Hematopoietic multipotent progenitor cell treated with erythropoietin and hydrocortisone succinate and interleukin-3 and kit ligand, for 4 days (in vitro differentiated cells): ENCODE results near the gene BUD23.
A peak's percentile ranks its signal among the peaks of the same experiment; 100 is the strongest.
"Not testable (repeated sequence)": the region's sequence is repeated elsewhere in the genome, so short reads cannot be mapped to it uniquely, and the experiment has no call there.

ENCODE experiments used
- DNase-seq: peaks from one replicate; pipeline ENCODE4 v3.0.0-alpha.2; 2015

The BUD23 gene

DNA sequence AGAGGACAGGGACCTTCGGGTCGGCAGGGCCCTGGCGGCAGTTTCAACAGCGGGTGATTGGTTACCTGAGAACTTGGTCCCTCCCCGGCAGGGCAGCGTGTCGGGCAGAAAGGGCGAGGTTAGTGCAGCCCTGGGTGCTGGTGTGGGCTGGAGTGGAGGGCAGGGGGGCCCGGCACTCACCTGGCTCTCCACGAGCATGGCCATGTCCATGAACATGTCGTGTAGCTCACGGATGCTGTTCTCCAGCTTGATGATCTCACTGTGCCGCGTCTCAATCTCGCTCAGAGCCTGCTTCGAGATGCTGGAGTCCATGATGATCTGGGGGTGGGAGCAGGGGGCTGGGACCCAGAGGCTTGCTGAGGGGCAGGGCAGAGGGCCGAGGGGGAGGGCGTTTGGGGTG is 19.3 kb downstream of the BUD23 start:
- DNase-seq: no peak

DNA sequence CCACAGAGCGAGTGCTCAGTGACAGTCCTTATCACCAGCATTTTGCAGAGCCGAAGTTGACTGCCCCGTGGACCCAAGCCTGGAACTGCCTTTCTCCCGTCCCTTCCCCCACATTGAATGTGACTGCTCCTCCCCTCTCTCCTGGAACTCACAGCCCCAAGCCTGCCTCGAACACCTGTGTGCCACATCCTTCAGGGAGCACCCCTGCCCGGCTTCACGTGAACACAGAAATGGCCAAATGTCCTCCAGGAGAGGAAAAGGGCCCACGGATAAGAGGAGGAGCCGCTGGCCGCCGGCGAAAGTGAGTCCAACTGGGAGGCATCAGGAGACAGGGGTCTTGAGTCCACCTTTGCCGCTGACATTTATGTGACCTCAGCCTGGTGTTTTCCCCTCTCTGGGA is 19.8 kb downstream of the BUD23 start:
- DNase-seq: no peak

DNA sequence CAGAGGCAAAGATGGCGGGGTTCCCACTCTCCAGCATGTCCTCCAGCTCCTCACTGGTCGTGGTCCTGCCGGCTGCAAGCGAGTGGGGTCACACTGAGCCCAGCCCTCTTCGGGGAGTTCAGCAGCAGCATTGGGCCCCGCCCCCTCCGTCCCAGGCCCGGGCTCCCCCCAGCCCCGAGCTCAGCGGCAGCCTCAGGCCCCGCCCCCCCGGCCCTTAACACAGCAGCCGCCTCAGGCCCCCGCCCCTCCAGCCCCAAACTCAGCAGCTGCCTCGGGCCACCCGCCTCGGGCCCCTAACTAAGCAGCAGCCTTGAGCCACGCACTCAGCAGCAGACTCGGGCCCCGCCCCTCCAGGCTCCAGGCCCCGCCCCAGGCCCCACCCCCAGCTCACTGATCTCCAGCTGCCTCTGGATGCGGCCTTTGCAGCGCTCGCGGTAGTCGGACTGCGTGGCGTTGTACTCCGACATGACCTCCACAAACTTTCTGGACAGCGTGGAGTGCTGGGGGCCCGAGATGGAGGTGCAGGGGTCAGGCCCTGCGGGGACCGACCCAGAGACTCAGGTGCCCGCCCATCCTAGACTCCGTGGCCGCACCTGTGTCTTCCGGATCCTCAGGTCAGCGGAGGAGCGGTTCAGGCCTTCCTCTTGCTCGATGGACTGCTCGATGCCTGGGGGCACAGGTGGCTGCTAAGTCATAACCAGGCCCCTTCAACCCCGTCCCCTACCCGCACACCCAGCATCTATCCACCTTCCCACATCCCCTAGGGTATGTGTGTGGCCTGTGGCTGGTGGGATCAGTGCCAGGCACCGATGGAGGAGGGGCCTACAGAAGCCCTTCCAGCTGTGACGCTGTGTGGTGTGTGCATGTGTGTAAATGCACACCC is 20.6 kb downstream of the BUD23 start:
- peak; percentile 87 for DNase-seq

DNA sequence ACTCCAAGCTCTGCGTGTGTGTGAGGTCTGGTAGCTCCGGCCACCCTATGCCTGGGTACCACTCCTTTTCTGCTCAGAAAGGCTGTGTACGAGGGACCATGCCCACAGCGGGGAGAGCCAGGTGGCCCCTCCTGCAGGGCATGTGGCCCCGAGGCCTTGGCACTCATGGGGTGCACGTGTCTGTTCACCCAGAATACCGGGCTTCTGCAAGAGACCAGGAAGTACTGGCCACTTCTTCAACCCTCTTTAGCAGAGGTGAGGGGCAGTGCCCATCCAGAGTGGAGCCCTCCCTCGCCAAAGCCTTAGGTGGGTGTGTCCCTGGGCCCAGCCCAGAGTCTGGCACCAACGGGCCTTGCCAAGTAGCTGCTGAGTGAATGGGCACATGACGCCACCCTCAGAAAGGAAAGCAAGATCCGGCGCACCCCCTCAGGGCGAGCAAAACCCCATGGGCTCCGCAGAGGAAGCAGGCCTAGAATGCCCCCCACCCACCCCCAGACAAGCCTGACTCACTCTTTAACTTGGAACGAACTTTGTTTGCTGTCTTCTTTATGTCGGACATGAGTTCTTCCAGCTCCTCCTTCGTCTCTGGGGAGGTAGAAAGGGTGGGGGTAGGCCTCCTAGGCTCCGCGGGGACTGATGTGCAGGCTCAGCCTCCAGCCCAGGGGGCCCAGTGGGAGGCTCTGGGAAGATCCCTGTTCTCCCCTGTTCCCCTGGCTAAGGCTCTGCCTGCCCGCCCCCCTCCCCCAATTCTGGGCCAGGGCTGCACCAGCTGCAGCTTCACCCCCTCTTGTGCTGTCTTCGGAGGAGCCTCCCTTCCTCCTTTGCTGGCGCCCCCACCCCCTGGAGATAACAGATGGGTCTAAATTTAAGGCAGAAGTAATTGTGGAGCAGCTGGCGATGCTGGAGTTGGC is 21.5 kb downstream of the BUD23 start:
- DNase-seq: no peak

DNA sequence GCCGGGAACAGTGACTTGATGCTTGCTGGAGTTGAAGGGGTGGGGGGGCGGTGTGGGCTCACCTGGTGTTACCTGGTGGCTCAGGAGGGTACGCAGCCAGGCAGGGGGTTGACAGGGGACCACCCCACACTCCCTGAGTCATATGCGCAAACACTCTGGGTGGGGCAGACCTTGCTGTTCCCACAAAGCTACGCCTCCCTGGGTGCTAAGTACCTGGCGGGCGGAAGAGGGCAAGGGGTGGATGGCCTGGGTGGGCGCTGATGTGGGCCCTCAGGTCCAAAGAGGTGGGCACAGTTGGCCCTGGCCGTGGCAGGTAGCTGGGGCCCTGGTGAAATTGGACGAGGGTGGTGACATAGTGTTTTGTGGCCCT is 22.1 kb downstream of the BUD23 start:
- no peak for DNase-seq

DNA sequence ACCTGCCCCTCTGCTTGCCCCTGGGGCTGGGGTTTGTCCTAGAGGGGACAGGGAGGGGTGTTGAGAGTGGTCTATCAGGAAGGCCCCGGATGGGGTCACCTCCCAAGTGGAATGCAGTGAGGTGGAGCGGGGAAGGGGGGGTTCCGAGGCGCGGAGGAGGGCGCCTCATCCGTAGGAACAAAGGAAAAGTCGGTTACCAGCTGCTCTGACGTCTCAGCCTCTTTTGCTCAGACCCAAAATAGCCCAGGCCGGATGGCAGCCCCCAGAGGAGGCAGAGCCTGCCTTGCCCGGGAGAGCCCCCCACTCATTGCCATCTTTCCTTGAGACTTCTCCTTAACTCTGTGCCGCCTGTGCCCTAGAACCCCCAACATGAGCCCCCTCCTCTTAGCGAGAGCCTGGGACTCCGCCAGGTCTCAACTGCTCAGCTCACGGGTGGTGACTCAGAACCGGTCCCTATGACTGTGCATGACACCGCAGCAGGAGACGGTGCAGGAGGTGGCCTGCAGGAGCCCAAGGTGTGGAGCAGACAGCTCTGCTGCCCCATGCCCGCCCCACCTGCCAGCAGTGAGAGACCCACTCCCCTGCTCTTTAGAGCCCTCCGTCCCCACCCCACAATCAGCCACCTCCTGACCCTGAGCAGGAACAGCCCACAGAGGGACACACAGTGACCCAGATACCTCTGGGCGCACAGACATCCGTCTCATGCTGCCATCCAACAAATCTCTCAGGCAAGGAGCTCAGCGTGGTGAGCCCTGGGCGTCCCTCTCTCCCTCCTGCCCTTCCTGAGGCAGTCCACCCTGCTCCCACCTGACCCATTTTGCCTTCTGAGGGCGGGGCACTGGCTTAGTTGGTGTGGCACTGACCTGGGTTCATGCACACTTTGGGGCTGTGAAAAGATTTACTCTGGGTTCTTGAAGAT is 23.0 kb downstream of the BUD23 start:
- DNase-seq: no peak

DNA sequence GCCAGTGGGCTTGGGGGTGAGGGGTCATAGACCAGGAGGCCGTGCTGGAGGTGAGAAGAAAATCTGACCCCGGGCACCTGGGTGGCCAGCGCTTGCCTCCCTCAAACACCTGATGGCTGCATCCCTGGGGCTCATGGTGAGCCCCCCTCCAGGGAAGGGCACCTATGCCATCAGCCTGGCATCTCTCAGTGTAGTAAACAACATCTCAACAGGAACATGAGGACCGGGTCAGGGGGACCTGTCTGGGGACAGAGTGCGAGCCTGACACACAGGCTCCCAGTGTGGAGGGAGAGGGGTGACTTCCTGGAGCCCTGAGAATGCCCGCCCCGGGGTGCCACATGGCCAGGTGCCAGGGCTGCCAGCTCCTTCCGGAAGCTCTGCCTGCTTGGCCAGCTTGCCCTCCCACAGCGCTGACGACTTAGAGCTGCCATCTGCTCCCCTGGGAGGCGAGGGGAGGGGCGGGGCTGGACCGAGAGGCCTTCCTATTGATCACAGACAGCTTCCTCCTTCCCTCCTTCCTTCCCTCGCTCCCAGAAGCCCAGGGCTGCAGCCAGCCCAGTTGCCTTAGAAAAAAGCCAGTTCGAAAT is 23.7 kb downstream of the BUD23 start:
- DNase-seq: peak; percentile 47

DNA sequence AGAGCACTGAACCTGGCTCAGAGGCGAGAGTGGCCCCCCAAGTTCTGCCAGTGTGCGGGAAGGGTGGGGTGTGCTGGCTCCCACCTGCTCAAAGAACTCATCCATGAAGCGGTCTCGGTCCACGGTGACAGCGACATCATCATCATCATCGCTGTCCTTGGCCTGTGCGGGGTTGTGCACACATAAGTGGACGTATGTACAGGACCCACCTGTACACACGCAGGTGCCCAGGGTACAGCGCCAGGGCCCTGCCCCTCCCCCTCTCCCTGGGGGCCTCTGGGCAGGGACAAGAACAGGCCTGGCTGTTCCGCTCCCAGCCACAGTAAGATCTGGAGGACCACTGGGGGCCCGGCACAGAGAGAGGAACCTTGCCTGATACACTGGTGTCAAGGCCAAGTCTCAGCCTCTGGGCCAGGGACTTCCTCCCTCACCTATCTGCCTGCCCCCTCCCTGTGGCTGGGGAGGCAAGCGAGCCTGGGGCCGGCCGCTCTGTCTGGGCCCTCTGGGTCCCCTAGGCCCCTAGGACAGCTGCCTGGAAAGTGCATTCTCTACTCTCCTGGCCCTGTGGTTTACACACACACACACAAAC is 25.7 kb downstream of the BUD23 start:
- DNase-seq: no peak

DNA sequence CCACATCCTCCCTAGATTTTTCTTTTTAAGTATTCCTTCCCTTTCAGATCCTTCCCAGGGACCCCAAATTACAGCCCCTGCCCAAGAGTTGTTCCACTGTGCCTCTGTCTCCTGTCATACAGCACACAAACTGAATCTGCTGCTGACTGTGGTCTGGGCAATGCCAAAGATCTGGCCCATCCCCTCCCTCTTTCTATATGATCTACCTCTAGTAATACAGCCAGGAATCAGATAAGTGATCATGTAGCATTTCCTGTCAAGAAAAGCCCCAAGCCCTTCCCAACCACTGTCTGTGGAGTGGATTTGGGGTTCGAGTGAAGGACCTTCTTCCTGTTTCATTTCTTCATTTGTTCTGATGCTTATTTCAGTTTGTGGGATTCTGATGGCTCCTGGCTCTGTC is 29.4 kb downstream of the BUD23 start:
- DNase-seq: no peak

DNA sequence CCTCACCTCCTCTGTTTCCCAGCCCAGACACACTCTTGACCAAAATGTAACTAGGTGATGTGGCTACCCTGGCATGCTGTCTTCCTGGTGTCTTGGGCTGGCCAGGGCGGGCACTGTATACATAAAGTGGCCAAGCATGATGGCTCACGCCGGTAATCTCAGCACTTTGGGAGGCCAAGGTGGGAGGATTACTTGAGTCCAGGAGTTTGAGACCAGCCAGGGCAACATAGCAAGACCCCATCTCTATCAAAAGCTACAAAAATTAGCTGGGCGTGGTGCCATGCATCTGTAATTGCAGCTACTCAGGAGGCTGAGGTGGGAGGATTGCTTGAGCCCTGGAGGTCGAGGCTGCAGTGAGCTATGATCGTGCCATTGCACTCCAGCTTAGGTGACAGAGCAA is 29.9 kb downstream of the BUD23 start:
- not testable (repeated sequence) for DNase-seq

DNA sequence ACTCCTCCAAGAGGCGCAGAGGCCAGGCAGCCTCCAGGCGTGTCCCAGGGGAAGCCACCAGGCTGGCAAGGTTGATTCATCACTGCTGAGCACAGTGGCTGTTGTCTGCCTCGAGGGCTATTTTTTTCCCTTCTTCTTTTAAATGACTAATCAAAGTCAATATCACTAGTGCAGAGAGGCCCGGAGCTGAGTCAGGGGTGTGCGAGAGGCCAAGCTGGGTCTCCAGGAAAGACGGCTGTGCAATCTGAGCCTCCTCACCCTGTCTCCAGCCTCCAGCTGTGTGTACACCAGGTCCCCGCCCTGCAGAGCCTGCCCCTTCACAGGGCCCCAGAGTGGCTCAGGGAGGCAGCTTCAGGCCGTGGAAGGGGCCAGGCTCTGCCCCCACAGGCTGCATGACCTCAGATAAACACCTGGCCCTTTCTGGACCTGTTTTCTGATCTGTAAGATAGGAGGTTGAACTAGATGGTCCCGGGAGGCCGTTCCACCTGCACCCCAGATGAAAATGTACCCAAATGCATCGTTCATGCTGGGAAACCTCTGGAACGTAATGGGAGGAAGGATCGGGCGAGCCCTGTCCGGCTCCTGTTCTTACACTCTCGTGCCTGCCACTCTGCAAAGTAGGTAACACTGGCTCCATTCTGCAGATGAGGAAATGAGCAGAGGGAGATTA is 32.4 kb downstream of the BUD23 start:
- peak; percentile 77 for DNase-seq

DNA sequence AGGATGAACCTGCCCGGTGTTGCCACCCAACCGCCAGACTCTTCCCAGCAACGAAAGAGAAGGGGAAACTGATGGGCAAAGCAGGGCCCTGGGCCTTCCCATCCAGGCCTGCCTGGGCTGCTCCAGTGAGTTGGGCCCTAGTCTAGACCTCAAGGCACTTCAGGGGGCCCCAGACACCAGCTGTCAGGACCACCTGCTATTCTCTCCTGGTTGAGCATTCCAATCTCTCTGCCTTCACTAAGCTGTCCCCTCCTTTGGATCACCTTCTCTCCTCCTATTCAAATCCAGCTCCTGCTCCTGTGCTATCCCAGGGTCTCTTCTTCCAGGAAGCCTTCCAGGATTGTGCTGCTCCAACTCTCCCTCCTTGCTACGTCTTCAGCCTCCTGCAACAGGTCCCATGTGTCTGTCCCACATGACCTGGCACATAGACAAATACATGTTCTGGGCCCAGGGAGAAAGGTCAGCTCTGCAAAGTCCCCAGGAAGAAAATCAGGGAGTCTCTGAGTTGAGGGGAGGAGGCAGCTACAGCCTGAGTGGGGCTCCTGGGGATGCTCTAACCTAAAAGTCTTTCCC is 33.0 kb downstream of the BUD23 start:
- DNase-seq: no peak

DNA sequence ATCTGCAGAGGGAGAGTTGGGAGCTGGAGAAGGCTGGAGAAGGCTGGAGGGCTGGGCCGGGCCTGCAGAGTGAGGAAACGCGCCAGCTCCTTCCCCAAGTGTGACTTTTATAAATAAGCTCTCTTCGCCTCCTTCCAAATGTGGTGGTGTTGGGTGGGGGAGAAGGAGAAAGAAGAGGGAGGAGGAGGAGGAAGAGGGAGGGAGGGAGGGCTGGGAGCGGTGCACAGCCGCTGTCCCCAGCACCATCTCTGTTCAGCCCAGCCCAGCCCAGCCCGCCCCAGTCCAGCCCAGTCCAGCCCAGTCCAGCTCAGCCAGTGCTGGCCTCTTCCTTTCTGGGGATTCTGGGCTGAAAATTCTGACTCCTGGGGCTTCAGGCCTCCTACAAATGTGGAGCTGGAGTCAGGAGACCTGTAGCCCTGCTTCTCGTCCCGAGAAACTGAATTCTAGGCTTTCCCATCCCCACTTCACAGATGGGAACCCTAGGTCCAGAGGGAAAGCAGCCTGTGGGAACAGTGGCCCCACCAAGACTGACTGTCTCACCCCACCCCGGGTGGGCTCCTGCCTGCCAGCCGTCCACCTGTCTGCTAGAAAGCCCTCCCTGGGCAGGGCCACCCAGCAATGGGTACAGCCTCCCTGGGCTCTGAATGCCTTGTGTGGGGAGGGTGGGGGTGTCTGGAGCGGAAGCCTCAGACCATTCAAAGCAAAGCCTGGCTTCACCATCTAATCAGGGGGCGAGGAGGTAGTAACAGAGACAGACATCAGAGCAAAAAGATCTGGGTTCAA is 33.8 kb downstream of the BUD23 start:
- no peak for DNase-seq

DNA sequence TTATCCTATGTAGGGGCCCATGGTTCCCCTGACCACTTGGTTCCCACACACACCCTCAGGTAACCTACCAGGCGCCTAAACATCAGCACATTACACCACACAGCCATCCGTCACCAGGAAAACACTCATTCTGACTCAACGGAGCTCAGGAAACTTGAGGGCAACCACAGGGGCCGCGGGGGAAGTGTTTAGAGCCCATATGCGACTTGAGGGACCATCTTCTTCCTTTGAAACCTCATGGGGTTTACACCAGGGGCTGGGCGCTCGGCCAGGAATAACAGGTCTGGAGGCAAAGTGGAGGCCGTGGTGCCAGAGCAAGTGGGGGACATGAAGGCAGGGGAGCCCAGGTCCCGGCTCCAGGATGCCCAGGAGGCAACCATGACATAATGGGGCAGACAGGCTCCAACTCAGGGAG is 34.6 kb downstream of the BUD23 start:
- DNase-seq: peak; percentile 91

DNA sequence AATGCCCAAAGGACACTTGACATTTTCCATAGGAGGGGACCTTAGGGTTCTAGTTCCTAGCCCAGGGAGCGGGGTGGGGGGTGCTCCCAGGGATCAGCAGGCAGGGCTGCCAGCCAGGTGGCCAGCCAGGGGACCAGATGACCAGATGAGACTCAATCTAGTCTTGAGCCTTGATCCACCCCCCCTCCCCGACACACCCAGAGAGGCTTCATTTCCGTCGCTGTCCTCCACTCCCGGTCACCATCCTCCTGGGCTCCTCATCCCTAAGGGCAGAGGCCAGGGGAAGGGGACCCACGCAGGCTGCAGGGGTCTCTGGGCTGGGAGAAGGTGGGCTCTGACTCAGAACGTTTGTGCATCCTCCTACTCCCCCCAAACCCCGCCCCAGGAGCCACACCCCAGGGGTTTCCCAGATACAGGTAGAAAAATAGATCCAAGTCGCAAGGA is 35.1 kb downstream of the BUD23 start:
- no peak for DNase-seq

DNA sequence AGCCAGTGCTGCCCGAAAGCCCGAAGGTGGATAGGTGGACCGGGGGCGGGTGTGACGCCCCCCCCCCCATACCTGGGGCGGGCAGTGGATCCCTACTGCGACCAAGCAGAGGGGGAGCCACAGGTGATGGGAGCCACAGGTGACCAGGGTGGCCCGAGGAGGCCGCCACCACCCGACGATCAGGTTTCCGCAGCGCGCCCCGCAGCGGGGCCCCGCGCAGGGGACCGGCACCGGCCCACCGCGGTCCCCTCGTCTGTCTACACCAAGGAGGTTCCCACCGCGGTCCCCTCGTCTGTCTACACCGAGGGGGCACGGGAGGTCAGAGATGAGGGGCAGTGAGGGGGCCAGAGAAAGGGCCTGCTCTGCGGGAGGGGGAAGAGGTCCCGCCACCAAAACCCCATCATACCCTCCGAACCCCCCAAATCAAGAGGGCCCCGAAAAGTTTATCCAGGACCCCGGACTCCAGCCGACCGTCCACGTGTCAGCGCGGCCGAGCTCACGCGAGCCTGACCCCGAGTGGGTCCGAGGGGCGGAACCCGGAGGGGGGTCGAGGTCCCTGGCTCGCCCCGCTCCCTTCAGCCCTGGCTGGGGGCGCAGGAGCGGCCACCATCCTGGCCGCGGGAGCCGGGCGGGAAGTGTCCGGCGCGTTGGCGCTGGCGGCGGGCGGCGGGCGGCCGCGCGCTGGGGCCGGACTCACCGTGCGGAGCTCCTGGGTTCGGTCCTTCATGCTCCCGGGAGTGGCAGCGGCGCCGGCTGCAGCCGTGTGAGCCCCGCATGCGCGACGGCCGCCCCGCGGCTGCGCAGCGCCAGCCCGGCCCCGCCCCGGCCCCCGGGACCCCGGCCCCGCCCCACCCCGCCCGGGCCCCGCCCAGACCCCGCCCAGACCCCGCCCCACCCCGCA is 35.8 kb downstream of the BUD23 start, which contains the start of gene STX1A:
Gene STX1A (minus strand): TSS at position 765 of the 901 bp plus-strand sequence. CDS start 38 bp downstream, at position 727.
- DNase-seq: peak; percentile 82

DNA sequence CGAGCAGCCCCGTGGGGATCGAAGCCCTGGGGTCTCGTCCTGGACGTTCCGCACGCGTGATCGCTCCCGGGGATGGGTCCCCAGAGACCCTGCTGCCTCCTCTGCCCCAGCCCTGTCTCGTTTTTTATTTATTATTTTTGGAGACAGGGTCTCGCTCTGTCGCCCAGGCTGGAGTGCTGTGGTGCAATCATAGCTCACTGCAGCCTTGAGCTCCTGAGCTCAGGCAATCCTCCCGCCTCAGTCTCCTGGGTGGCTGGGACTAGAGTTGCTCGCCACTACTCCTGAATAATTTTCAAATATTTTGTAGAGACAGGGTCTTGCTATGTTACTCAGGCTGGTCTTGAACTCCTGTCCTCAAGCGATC is 36.4 kb downstream of the BUD23 start:
- no peak for DNase-seq

DNA sequence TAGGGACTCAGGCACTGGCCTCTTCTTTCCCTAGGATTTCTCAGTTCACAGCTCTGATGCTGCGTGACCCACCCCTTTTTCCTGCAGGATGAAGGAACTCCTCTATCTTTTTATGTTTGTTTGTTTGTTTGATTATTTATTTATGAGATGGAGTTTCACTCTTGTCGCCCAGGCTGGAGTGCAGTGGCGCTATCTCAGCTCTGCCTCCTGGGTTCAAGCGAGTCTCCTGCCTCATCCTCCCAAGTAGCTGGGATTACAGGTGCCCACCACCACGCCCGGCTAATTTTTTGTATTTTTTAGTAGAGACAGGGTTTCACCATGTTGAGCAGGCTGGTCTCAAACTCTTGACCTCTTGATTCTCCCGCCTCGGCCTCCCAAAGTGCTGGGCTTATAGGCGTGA is 37.0 kb downstream of the BUD23 start:
- not testable (repeated sequence) for DNase-seq

DNA sequence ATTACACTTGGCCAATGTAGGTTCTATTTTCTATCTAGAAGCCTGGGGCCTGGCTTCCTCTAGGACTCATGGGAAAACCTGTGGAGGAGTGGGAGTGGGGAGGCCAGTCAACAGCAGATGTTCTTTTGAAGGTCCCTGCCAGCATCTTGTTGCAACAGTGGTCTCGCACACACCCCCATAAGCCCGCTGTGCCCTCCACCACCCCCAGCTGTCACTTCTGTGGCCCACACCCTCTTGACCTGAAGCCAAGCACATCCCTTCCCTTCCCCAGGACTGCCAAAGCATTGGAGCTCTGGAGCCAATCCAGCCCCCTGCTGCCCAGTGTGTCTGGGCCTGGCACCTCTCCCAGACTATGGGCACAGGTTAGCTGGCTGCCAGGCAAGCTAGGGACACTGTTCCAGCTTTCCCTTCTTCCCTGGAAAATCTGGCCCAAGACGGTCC is 38.0 kb downstream of the BUD23 start:
- DNase-seq: no peak
